PC-3 (cell line): ENCODE measurements around the gene SULT6B1. TPM values are rescaled to one million over a fixed set of nuclear protein-coding genes. Genes with fewer than 3 reads are reported as not detected.

Experiments used
- ATAC-seq: fragments of 200-7000 bp; cut with Tn5 transposase; 2 replicates; pipeline ENCODE4 v1.9.1; 2020; ENCODE audit warnings: mild to moderate bottlenecking, moderate library complexity
- BruUV-seq: library from RNA; stranded (reverse); fragments of 400-500 nt; replicated peaks from 2 replicates; lab custom pipeline; 2021; lab: Mats Ljungman, UMichigan
- CTCF ChIA-PET: fragments of 300-600 bp; sonication (Branson Sonifier 250); formaldehyde crosslinking; loops from one replicate; lab custom pipeline; 2022; ENCODE audit warnings: antibody characterized with exemption; lab: Charles Lee
- POLR2A ChIA-PET: fragments of 300-600 bp; sonication (Branson Sonifier 250); formaldehyde crosslinking; loops from one replicate; lab custom pipeline; 2022; ENCODE audit warnings: antibody characterized with exemption; ENCODE audit not compliant: unreplicated experiment; lab: Charles Lee
- DNase-seq: peaks from one replicate; pipeline ENCODE4 v3.0.0-alpha.2; 2015
- H2AFZ ChIP-seq: fragments of 300-600 bp; sonication (generic); 2 replicates; pipeline ENCODE4 v1.6.0; 2016; ENCODE audit warnings: antibody characterized with exemption, low read length
- H3F3A ChIP-seq: fragments of 300-600 bp; sonication (generic); one replicate; pipeline ENCODE4 v1.6.0; 2017; ENCODE audit warnings: antibody characterized with exemption, low read length, control low read depth, mild to moderate bottlenecking; ENCODE audit not compliant: unreplicated experiment
- H3K27ac ChIP-seq: fragments of 300-600 bp; sonication (generic); 2 replicates; pipeline ENCODE4 v1.5.1; 2016; ENCODE audit warnings: mild to moderate bottlenecking, low read length
- H3K27me3 ChIP-seq: fragments of 300-600 bp; sonication (generic); 2 replicates; pipeline ENCODE4 v1.6.1; 2016; ENCODE audit warnings: low read length, mixed read lengths
- H3K36me3 ChIP-seq: fragments of 300-600 bp; sonication (generic); 2 replicates; pipeline ENCODE4 v1.6.1; 2016; ENCODE audit warnings: low read depth, mixed run types, low read length, mixed read lengths
- H3K4me1 ChIP-seq: fragments of 300-600 bp; sonication (generic); 2 replicates; pipeline ENCODE4 v1.5.1; 2016; ENCODE audit warnings: low read length; ENCODE audit not compliant: insufficient read depth
- H3K4me2 ChIP-seq: fragments of 300-600 bp; sonication (generic); 2 replicates; pipeline ENCODE4 v1.6.0; 2016; ENCODE audit warnings: low read length
- H3K4me3 ChIP-seq: fragments of 300-600 bp; sonication (generic); 2 replicates; pipeline ENCODE4 v1.5.1; 2016; ENCODE audit warnings: mild to moderate bottlenecking, low read length, mixed read lengths
- H3K79me2 ChIP-seq: fragments of 300-600 bp; sonication (generic); 2 replicates; pipeline ENCODE4 v1.6.1; 2017; ENCODE audit warnings: low read length, mixed read lengths
- H3K9ac ChIP-seq: fragments of 300-600 bp; sonication (generic); 2 replicates; pipeline ENCODE4 v1.6.0; 2016; ENCODE audit warnings: mild to moderate bottlenecking, low read length
- H3K9me2 ChIP-seq: fragments of 300-600 bp; sonication (generic); replicated peaks from 2 replicates; pipeline ENCODE4 v1.6.1; 2016; ENCODE audit warnings: mixed run types, low read length, mixed read lengths
- H3K9me3 ChIP-seq: fragments of 300-600 bp; sonication (generic); 2 replicates; pipeline ENCODE4 v1.6.1; 2016; ENCODE audit warnings: low read length, mixed read lengths
- H4K20me1 ChIP-seq: fragments of 300-600 bp; sonication (generic); 2 replicates; pipeline ENCODE4 v1.6.1; 2016; ENCODE audit warnings: low read length, mixed read lengths
- CTCF ChIP-seq: fragments of 300-600 bp; sonication (generic); conservative IDR thresholded peaks from 2 replicates; pipeline ENCODE4 v1.5.1; 2017; ENCODE audit warnings: antibody characterized with exemption, low read depth, mild to moderate bottlenecking, low read length
- EZH2 ChIP-seq: fragments of 300-600 bp; sonication (generic); IDR thresholded peaks from one replicate; pipeline ENCODE4 v1.6.1; 2017; ENCODE audit warnings: antibody characterized with exemption, mild to moderate bottlenecking, low read length; ENCODE audit not compliant: unreplicated experiment
- EZH2phosphoT487 ChIP-seq: fragments of 300-600 bp; sonication (generic); IDR thresholded peaks from 2 replicates; pipeline ENCODE4 v1.6.1; 2018; ENCODE audit warnings: mild to moderate bottlenecking, antibody characterized with exemption, low read length, borderline replicate concordance
- intact Hi-C: fragments of 100-400 bp; cut with micrococcal nuclease; formaldehyde crosslinking; loops from 2 replicates; pipeline ENCODE4 v1.9.0; 2023
- total RNA-seq: library from RNA; depleted of rRNA; stranded (reverse); fragments of >200 nt; gene quantifications from 2 replicates; pipeline ENCODE4 v1.2.3, GENCODE V29; 2014

SULT6B1 gene
- total RNA-seq, 1 experiment from 2014 or later, result not detected

GRCh38 chr2:37171624-37171950, 16.9 kb downstream of the SULT6B1 start:
- H4K20me1 ChIP-seq, result no peaks in the 10 kb centered on the region
- H3K36me3 ChIP-seq, result no peaks in the 10 kb centered on the region
- no peaks in the 10 kb centered on the region for H3F3A ChIP-seq
- no peaks in the 10 kb centered on the region for H3K9me3 ChIP-seq
- ATAC-seq (no peak), DNase-seq (no peak)
- H3K4me3 ChIP-seq, result no peak overlapping the region
- intact Hi-C loops, result no loop called here
- no peak overlapping the region for H3K27ac ChIP-seq
- ChIA-PET POLR2A (interaction anchor here (0.7 kb wide), 1 partner anchor 15 kb away, joined by 3 read pairs; no protein-coding TSS in a partner anchor), CTCF (no interaction called here)
- no peaks in the 10 kb centered on the region for H3K27me3 ChIP-seq
- H3K9me2 ChIP-seq, result no peaks in the 10 kb centered on the region
- H3K9ac ChIP-seq, result no peak overlapping the region
- H2AFZ ChIP-seq, result no peak overlapping the region
- no peaks in the 10 kb centered on the region for H3K79me2 ChIP-seq
- no peak overlapping the region for H3K4me2 ChIP-seq
- no TSS peak for BruUV-seq
- TF ChIP-seq EZH2 (no peak), CTCF (no peak), EZH2phosphoT487 (no peak)
- H3K4me1 ChIP-seq, result peaks cover 5% of the 10 kb centered on the region

- Histone ChIP-seq H3K27ac (no peak overlapping the region), H3K9me3 (peaks cover 5% of the 10 kb centered on the region), H3K79me2 (no peaks in the 10 kb centered on the region), H3K4me2 (peak overlapping the region; percentile 20; the same call in 1 of the 2 replicates), H3K36me3 (0 out of 2 replicates have a peak, but pooled peaks cover 3% of the 10 kb centered on the region), H3K9me2 (no peaks in the 10 kb centered on the region), H4K20me1 (no peaks in the 10 kb centered on the region), H3K4me3 (no peak overlapping the region), H3K27me3 (no peaks in the 10 kb centered on the region), H2AFZ (peak overlapping the region; percentile 82), H3K4me1 (peaks cover 5% of the 10 kb centered on the region), H3F3A (no peaks in the 10 kb centered on the region), H3K9ac (no peak overlapping the region)
- intact Hi-C loops, result loop anchor here (1.0 to 5.0 kb wide), 4 partner anchors 44 to 724 kb away; no protein-coding TSS in a partner anchor
- BruUV-seq, result no TSS peak
- ATAC-seq (peak; percentile 98), DNase-seq (peak; percentile 66)
- CTCF ChIA-PET, result no interaction called here
- peak; percentile 87 for TF ChIP-seq CTCF
- no peak for TF ChIP-seq EZH2
- POLR2A ChIA-PET, result no interaction called here
Measured at GRCh38 chr2:37168217-37168981, 20.1 kb downstream of the SULT6B1 start.

DNA sequence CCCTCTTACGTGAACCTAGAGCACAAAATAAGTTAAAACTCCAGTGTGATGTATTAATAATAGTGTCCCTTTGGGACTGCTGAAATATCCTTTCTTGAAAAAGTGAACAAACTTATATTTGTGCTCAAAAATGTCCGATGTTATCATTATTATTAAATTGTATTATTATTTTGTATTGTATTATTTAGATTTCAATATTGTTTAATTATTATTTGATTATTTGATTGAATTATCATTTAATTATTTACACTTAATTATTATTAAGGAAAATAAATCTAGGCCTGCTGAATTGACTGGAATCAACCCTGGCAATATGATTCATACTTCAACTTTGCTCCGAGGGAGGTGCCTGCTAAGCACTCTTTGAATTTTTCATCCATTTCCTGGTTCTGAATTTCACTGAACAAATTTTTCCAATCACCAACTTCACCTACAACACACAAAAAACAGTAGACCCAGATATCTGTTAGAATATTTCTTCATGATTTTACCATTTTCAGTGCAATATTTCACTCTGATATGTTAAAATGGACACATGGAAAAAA, 20.8 kb downstream of the SULT6B1 start:
- Histone ChIP-seq H3K4me3 (no peak overlapping the region), H3K9me2 (no peaks in the 10 kb centered on the region), H3K36me3 (0 out of 2 replicates have a peak, but pooled peaks cover 3% of the 10 kb centered on the region), H3K79me2 (no peaks in the 10 kb centered on the region), H3F3A (no peaks in the 10 kb centered on the region), H3K27me3 (no peaks in the 10 kb centered on the region), H4K20me1 (no peaks in the 10 kb centered on the region), H2AFZ (peak overlapping the region; percentile 82), H3K27ac (no peak overlapping the region), H3K4me2 (peak overlapping the region; percentile 20; the same call in 1 of the 2 replicates), H3K4me1 (peaks cover 5% of the 10 kb centered on the region), H3K9me3 (peaks cover 5% of the 10 kb centered on the region), H3K9ac (no peak overlapping the region)
- TF ChIP-seq EZH2phosphoT487 (no peak), CTCF (no peak), EZH2 (no peak)
- CTCF ChIA-PET, result no interaction called here
- ATAC-seq, result peak; percentile 60
- no TSS peak for BruUV-seq
- peak; percentile 30 for DNase-seq
- intact Hi-C loops, result loop anchor here (1.0 to 5.0 kb wide), 4 partner anchors 45 to 725 kb away; no protein-coding TSS in a partner anchor
- POLR2A ChIA-PET, result no interaction called here
